HG02642 (cell line): ENCODE results near the gene CSNK2A2.

Source experiments
- ATAC-seq: cut with Tn5 transposase; IDR thresholded peaks from one replicate; pipeline ENCODE4 v1.9.1; 2021; ENCODE audit warnings: mild to moderate bottlenecking; ENCODE audit not compliant: unreplicated experiment, poor library complexity

CSNK2A2 gene

DNA sequence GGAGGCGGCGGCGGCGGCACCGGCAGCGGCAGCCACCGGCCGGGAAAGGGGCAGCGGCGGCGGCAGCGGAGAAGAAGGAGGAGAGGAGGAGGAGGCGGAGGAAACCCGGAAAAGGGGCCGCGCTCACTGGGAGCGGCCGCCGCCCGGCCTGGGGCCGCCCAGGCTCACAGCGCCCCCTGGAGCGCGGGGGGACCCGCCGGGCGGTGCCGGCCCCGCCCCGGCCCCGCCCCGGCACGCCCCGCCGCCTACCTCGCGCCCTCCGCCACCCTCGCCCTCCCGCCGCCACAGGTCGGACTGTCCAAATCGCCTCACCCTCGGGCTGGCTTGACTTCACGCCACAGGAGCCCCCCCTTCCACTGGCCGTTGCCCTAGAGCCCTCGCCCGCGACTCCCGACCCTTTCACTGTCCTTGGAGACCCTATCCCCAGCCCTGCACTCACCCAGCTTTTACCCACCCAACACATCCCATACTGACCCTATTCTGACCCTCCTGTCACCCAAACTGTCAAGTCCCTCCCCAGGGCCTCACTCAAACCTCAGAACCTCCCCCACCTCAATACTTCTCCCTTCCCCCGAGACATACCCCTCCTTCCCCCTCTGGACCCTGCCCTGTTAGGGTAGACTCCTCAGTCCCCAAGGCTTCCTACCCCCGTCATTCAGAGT, at the start of gene CSNK2A2:
Gene CSNK2A2 (minus strand): TSS at position 85 of the 662 bp plus-strand sequence. CDS start 370 bp downstream, outside the sequence.
- peak; percentile 89 for ATAC-seq

DNA sequence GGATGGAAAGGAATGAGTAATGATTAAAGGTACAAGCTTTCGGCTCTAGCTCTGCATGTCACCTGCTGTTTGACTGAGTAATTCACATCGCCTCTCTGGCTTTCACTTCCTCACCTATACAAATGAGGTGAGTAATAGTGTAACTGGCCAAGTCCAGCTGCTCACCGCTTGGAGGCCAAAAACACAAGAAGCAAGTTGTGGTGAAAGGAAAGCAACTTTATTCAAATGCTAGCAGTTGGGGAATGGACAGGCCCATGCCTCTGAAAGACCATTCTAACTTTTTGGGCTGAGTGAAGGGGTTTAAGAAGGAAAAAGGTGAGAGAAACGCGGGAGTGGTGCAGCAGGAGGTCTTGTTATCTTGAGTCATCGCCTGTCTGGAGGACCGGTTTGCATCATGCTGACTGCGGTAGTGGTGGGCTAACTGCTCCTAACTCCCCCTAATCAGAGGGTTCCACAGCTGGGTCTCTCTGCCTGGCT, 45.7 kb upstream of the CSNK2A2 start:
- ATAC-seq: peak; percentile 98

DNA sequence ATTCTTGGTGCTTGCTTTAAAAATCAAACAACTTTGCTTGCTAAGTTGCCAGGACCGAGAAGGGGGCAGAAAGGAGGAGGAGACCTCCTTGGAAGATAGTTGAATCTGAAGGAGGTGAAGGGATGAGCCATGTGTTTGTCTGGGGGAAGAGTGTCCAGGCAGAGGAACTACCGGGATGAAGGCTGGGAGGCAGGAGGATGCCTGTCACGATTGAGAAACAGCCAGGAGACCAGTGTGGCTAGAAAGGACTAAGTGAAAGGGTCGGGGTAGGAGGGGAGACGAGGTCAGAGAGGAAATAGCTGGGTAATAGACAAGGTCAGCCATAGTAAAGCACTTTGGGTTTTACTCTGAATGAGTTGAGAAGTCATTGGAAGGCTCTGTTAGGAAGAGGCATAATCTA, 38.9 kb upstream of the CSNK2A2 start:
- peak; percentile 13 for ATAC-seq

DNA sequence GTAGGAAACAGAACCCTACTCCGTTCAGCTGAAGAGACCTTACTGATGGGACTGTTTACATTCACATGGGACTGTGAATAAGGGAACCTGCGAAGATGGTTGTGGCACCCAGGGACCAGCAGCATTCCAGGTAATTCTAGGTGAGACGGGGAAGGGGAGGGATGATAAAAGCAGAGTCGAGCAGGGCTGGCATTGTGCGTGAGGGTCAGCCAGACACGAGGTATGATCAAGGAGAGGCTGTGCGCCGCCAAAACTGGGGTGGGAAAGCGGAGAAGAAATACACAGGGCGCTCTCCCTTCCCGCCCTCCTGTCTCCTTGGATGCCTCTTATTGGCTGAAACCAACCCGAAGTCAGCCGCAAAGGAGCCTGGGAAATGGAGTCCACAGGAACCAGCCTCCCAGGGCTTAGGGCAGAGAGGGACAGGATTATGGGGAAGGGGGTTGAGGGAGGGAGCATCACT, 38.4 kb upstream of the CSNK2A2 start:
- peak; percentile 99 for ATAC-seq

DNA sequence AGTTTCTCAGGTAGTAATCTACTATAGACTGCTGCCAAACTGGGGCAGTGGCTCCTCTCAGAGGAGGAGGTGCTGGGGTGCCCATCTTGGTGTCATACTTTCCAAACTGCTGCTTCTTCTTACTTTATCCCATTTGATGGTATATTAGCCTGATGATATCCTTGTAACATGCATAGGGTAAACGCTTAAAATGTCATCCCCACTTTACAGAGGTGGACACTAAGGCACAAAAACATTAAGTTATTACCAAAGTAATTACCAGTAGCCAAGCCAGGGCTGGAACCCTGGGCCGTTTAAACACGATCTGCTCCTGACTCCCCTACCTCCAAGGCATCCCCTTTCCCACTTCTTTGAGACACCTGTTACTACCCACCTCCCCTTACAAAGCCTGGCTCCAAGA, 37.8 kb upstream of the CSNK2A2 start:
- ATAC-seq: no peak

DNA sequence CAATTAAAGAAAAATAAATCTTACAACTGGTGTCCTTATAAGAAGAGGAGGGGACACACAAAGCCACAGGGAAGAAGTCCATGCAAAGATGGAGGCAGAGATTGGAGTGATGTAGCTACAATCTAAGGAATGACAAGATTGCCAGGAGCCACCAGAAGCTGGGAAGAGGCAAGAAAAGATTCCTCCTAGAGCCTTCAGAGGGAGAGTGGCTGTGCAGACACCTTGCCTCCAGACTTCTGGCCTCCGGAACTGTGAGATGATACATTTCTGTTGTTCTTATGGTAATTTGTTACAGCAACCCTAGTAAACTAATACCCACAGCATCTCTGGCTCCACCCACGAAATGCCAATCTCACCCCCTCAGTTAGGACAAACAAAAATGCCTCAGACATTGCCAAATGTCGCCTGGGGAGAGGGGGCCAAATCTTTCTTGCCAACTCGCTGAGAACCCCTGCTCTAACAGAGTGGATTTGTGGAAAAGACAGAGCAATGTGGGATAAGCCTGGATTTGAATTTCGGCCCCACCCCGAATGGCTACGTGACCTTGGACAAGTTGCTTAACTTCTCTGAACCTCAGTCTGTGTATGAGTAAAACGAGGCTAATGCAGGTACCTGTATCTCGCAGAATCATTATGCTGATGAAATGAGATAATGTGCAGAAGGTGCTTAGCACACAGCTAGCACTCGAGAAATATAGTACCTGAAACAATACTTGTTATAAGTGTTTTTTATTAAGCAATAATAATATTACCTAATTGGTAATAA, 37.1 kb upstream of the CSNK2A2 start:
- no peak for ATAC-seq

DNA sequence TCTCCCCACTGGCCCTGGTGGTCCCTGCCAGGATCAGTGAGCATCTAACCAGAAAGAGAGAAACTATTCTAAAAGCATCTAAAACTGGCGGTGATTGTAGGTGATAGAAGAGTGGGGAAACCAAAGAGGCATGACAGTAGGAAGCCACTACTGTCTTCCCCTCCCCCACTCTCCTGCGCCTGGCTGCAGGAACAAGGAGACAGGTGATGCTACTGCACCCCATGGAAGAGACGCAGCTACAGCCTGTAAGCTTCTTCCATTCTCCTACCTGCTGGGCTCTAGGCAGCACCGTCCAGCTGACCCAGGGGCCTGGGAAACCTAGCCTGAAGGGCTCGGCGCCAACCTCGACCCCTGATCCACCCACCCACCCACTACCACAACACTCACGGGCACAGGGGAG, 32.4 kb upstream of the CSNK2A2 start:
- no peak for ATAC-seq

DNA sequence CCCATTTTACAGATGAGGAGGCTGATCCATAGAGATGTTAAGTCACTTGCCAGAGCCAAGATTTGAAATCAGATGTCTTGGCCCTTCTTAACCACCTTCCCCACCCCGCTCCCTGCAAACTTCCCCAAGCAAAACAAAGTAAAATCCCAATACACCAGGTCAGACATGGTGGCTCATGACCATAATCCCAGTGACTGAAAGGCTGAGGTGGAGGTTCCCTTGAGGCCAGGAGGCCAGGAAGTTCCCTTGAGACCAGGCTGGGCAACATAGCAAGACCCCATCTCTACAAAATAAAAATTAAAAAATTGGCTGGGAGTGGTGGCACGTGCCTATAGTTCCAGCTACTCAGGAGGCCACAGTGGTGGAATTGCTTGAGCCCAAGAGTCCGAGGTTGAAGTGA, 28.9 kb upstream of the CSNK2A2 start:
- ATAC-seq: no peak

DNA sequence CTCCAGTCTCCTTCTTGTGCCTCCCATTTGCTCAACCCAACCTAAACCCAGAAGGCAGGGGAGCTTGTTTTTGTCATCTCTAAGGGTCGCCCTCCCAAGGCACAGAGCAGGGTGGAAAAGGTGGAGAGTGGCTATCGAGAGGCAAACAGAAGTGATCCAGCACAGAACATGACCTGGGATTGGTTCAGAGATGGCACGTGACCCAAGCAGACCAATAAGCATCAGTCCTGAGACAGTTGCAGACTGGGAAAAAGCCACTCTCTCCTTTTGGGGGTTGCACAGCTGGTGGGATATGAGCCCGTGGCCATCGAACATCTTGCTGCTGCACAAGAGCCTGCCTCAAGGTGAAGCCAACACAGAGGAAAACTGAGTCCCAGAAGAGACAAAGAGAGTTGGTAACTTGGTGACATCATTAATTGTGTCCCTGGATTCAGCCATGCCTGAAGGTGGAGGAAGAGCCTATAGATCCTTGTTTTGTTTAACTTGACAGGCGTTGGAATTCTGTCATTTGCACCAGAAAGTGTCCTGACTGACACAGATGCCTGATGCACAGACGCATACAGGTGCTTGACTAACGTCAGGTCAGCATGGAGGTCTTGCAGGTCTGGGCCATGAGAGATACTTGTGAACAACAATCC, 28.2 kb upstream of the CSNK2A2 start:
- no peak for ATAC-seq

DNA sequence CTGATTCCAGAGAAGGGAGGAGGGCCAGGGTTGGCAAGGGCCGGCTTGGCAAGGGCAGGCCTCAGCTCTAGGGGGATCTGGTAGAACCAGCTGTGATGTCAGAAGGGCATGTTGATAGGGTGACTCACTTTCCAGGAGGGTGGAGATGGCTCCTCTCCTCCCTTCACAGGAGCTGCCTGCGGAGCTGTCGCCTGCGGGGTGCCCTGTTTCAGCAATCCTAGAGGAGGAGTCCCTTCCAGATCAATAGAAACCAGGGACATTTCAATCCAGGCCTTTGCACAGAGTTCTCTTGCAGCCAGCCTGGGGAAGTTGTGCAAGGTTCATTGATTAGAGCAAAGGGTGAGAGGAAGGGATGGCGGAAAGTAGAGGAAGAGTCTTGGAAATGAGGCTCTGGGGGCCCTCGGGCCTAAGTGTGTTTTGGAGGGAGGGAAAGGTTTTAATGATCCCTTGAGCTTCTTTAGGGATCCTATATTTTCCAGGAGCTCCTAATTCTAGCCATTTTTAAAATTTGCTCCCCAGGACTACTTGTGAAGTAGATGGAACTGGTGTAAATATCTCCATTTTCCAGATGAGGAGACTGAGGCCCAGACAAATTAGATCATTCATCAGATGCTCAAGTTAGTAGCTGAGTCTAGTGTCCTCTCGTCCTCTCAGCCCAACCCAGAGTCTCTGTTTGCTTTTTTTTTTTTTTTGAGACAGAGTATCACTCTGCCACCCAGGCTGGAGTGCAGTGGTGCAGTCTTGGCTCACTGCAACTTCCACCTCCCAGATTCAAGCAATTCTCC, 24.8 kb upstream of the CSNK2A2 start:
- no peak for ATAC-seq

DNA sequence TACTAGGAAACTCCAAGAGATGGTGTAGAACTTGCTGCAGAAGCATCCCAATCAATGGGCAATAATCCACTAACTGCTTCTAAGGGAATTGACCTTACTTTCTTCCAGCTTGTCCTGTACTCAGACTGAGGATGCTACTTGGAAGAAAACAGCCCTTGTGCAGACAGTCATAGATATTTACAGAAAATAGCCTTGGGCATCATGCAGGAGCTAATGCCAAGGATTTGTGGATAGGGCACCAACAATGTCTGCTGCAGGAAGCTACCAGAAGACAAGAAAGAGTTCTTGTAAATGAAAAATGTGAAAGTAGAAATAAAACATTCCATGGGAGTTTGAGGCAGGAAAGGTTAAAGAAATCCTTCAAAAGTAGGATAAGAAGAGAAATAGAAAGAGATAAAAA, 21.5 kb upstream of the CSNK2A2 start:
- no peak for ATAC-seq

DNA sequence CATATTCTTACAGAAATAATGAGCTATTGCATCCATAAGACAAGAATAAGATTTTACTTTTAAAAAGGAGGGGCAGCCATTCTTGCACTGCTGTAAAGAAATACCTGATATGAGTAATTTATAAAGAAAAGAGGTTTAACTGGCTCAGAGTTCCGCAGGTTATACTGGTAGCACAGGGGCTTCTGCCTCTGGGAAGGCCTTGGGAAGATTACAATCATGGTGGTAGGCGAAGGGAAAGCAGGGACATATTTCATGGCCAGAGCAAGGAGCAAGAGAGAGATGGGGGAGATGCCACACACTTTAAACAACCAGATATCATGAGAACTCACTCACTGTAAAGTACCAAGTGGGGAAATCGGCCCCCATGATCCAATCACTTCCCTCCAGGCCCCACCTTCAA, 20.9 kb upstream of the CSNK2A2 start:
- no peak for ATAC-seq

DNA sequence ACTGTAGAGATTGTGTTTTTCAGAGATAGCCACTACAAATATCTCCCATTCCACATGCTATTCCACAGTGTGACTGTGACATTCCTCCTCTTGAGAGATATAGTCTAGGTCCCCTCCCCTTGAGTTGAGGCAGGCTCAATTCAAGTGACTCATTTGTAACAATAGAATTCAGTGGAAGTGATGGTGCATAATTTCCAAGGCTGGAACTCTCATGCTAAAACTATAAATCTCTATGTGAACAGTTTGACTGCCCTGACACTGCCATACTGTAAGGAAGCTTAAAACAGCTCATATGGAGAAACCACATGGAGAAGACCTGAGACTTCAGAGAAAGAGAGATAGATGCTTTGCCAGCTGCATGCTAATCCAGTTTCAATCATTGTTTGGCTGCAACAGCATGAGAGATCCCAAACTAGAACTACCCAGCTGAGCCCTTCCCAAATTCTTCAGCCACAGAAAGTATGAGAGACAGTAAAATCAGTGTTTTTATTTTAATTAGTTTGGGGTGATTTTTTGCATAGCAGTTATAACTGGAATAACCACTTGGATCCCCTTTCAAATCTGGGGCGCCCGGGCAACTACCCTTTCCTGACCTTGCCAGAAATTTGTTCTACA, 19.5 kb upstream of the CSNK2A2 start:
- ATAC-seq: no peak

DNA sequence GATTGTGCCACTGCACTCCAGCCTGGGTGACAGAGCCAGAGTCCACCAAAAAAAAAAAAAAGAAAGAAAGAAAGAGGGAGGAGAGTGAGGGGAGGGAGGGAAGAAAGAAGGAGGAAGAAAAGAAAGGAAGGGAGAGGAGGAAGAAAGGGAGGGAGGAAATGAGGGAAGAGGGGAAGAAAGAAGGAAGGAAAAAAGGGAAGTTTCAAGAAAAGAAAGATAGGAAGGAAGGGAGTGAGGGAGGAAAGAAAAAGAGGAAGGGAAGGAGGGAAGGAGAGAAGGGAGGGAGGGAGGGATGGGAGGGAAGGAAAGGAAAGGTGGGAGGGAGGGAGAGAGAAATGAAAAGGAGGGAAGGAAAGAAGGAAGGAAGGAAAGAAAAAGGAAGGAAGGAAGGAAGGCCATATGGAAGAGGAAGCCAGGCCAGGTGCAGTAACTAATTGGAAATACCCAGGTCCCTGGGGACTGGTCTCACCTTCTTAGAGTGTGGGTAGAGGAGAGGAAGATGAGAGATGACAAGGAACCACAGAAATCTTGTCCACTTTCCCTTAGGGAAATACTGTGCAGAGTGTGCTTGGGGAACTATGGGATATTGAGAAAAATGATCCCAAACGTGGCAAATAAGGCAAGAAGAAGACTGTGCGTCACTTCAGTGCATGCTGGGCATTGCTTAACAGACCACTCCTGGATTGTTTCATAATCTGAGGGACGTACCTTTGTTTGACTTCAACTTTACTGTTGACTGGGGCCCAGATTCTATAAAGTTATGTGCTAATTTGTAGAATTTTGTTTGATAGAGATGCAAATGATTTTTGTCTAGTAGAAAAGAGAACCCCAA, 15.1 kb upstream of the CSNK2A2 start:
- no peak for ATAC-seq

DNA sequence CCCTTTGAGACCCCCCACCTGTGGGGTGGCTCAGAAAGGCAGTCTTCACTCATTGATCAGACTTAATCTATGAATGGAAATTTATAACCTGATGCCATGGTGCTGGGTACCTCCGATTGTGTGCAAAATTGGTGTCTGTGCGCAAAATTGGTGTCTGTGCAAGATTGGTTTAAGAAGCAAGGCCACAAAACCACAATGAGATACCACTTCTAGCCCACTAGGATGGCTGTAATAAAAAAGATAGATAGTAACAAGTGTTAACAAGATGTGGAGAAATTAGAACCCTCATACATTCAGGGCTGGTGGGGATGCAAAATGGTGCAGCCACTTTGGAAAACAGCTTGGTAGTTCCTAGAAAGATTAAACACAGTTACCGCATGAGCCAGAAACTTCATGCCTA, 13.9 kb upstream of the CSNK2A2 start:
- no peak for ATAC-seq

DNA sequence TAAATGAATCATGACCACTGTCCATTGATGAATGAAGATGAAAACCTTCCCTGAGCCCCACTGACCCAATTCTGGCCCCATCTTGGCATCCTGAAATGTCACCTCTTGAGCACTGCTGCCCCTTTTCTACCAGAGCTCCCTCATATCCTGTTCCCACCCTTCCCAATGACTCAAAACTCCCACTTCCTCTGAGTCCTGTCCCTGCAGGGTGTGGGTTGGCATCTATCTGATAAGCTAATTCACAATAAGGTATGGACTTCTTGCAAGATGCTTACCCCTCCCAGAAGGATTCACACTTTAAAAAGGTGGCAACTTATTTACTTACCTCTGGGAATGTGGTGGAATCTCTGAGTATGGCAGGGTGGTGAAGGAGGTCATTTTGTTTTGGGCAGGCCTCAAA, 13.3 kb upstream of the CSNK2A2 start:
- ATAC-seq: no peak

DNA sequence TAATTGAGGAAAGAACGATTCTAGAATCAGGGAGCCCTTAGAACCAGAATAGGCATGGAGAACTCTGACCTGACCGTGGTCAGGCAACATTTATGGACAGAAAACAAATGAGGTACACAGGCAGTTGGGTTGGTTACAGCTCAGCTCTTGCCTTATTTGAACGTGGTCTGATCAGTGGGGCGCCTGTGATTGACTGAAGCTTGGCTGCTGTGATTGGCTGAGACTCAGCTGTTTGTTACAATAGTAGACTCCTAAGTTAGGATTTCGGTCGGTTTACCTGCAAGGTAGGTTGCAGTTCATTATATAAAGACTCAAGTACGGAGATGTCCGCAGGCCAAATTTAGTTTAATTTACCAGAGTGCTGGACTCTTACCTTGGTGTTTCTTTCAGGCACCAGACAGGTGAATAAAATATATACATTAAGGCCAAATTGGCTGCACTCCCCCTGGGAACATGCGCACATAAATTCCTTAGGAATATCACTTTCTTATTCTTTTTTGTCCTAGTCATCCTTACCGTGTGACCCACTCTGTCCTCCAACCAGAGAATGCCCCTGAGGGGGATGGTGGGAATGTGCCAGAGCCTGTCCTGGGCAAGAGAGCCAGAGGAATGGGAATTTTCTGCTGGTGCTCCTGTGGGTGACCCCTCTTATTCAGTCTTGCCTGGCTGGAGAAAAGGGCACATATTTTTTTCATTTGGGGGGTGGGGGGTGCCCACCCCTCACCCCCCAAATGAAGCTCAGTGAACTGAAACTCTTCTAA, 7.5 kb upstream of the CSNK2A2 start:
- no peak for ATAC-seq

DNA sequence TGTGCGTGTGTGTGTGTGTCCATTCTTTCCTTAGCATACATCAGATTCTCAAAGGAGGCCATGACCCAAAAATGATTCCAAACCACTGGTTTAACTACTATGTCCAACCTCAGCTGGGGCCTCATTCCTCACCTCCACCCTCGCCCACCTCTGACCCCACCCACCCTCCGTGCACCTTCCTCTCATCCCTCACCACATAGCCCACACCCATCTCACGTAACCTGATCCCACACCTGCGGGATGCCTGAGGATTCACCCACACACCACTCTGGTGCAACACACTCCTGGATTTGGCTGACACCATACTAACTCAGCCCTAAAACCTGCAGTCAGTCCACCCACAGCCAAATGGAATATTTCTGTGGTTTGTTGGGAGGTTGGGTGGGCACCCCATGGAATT, 3.3 kb upstream of the CSNK2A2 start:
- no peak for ATAC-seq
